Measurements from ENCODE around the gene CPA4.
"Not testable (repeated sequence)": the region's sequence is repeated elsewhere in the genome, so short reads cannot be mapped to it uniquely, and the experiment has no call there.

CPA4 gene, protein sequence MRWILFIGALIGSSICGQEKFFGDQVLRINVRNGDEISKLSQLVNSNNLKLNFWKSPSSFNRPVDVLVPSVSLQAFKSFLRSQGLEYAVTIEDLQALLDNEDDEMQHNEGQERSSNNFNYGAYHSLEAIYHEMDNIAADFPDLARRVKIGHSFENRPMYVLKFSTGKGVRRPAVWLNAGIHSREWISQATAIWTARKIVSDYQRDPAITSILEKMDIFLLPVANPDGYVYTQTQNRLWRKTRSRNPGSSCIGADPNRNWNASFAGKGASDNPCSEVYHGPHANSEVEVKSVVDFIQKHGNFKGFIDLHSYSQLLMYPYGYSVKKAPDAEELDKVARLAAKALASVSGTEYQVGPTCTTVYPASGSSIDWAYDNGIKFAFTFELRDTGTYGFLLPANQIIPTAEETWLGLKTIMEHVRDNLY

GRCh38 chr7:130292682-130293257 lies at the start of gene CPA4:
CPA4 (plus strand) TSS chr7:130293161; CDS start chr7:130293181, 20 bp downstream.
- peak; percentile 96 for DNase-seq (ENCODE audit: low read depth)

GRCh38 chr7:130243486-130243885 lies 49.5 kb upstream of the CPA4 start:
- peak; percentile 10 for DNase-seq (ENCODE audit: low read depth)

GRCh38 chr7:130246491-130246890 lies 46.5 kb upstream of the CPA4 start:
- not testable (repeated sequence) for DNase-seq (ENCODE audit: low read depth)

DNA sequence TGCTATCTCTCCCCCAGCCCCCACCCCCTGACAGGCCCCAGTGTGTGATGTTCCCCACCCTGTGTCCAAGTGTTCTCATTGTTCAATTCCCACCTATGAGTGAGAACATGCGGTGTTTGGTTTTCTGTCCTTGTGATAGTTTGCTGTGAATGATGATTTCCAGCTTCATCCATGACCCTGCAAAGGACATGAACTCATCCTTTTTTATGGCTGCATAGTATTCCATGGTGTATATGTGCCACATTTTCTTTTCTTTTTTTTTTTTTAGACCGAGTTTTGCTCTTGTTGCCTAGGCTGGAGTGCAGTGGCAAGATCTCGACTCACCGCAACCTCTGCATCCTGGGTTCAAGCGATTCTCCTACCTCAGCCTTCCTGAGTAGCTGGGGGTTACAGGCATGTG lies 44.1 kb upstream of the CPA4 start:
- DNase-seq (ENCODE audit: low read depth): not testable (repeated sequence)

- DNase-seq (ENCODE audit: low read depth): not testable (repeated sequence)
These were observed 43.3 kb upstream of the CPA4 start for GRCh38 chr7:130249626-130250025.

DNA sequence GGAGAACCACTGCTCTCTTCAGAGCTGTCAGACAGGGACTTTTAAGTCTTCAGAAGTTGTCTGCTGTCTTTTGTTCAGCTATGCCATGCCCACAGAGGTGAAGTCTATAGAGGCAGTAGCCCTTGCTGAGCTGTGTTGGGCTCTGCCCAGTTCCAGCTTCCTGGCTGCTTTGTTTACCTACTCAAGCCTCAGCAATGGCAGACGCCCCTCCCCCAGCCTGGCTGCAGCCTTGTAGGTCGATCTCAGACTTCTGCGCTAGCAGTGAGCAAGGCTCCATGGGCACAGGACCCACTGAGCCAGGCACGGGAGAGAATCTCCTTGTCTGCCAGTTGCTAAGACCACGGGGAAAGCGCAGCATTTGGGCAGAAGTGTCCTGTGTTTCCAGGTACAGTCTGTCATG lies 38.4 kb upstream of the CPA4 start:
- DNase-seq (ENCODE audit: low read depth): no peak

DNA sequence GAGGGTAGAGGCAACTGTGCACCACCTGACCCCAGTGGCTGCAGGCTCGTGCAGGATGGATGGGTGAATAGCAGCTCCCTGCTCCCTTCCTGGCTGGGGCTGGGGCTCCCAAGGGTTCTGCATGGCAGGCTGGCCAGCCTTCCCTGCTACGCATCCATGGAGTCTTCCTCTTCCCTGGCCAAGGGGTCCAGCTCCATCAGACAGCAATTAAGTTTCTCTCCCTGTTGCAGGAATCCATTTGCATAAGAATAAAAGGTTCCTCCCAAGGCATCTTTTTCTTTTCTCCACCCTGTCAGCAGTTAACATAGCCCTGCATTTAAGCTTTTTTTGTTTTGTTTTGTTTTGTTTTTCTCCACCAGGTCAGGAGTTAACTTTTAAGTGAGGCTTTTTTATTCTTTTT lies 36.3 kb upstream of the CPA4 start:
- no peak for DNase-seq (ENCODE audit: low read depth)

- DNase-seq (ENCODE audit: low read depth): no peak
These were observed 34.4 kb upstream of the CPA4 start for GRCh38 chr7:130258494-130259078.

DNA sequence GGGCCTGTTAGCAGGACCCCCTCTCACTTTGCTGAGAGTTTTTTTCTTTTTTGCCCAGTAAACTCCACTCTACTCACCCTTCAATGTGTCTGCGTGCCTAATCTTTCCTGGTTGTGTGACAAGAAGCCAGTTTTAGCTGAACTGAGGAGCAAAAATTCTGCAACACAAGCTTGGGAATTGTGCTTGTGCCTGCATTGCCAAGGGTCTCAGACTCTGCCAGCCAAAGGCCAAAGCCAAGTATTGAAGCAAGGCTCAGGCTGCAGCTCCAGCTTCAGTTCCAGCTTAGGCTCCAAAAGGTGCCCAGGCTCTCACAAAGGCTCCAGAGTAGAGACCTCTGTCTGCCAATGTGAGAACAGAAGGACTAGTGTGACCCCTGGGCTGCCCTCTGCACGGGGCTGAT lies 30.5 kb upstream of the CPA4 start:
- no peak for DNase-seq (ENCODE audit: low read depth)

DNA sequence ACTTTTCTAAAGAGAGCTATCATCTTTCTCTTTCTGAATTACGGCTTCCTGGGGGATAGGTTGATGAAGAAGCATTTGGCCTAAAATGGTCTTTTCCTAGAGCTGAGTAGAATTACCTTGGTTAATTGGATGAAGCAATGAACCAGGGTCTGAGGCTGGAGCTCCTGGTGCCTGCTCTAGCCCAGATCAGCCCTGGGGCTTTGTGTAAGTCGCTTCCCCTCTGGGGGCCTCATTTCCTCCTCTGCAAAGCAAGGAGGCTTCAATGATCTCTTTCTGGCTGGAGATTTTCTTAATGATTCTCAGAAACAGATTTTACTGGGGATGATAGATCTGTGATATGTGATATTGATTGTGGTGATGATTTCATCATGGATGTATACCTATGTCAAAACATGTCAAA lies 29.8 kb upstream of the CPA4 start:
- no peak for DNase-seq (ENCODE audit: low read depth)

GRCh38 chr7:130266258-130266960 lies 26.6 kb upstream of the CPA4 start, which contains the start of gene CPA2:
CPA2 (plus strand) TSS chr7:130266863; CDS start chr7:130266882, 19 bp downstream.
- DNase-seq (ENCODE audit: low read depth): no peak

DNA sequence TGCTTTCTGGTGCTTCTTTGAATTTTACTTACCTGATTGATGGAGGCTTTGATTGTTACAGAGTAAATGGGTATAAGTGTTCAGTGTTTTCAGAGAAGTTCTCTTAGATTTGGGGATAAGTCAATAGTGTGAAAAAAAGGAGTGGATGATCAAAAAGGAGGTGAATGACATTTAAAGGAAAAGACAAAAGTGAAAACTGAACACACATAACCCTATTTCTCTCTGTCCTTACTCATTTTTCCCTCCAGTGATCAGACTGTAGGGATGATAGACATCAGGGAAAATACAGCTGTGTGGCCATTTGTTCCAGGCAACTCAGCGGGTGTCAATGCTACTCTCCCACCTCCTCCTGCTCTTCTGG lies 26.0 kb upstream of the CPA4 start:
- DNase-seq (ENCODE audit: low read depth): no peak

DNA sequence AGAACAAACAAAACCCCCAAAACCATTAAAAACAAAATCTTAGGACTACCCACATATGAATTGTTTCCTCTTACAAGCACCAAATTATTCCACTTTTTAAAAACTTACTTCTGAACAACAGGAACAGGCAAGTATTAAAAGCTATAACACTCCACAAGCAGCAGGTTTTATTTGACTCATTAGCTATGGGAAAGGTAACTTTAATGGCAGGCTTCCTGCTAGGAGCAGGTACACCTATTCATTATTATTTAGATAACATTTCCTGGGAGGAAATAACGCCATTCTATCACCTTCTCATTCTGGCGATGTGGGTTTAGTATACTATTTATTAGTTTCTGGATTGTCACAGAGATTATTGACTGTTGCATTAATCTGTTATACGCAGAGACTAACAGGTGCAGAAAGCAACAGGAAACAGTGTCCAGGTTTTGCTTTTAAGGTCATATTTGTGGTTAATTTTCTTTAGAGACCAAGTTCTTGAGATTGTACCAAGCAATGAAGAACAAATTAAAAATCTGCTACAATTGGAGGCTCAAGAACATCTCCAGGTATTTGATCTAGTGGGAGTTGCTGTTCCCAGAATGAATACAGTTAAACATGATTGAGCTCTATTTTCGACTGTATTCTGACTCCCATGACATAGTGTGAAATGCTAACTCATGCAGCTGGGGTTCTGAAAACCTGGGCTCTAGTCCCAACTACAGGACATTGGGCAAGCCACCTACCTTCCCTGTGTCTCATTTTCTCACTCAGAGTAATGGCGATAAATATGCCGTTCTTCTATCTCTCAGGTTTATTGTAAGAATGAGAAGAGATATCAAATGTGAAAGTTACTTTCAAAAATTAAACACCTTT lies 24.3 kb upstream of the CPA4 start:
- DNase-seq (ENCODE audit: low read depth): no peak

DNA sequence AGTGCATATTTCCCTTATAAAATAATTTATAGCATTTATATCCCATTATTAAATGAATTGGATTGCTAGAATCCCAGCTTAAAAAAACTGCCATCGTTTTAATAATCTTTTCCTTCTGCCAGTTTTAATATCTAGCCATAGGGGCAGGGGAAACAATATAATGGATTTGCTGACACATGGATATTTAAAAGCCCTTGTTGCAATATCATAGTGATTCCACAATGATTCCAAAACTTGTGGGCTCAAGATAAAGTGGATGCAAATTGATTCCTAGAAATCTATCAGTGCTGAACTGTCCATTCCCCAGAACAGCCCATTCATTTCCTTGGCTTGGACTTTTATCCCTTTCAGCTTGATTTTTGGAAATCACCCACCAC lies 23.7 kb upstream of the CPA4 start:
- DNase-seq (ENCODE audit: low read depth): no peak

DNA sequence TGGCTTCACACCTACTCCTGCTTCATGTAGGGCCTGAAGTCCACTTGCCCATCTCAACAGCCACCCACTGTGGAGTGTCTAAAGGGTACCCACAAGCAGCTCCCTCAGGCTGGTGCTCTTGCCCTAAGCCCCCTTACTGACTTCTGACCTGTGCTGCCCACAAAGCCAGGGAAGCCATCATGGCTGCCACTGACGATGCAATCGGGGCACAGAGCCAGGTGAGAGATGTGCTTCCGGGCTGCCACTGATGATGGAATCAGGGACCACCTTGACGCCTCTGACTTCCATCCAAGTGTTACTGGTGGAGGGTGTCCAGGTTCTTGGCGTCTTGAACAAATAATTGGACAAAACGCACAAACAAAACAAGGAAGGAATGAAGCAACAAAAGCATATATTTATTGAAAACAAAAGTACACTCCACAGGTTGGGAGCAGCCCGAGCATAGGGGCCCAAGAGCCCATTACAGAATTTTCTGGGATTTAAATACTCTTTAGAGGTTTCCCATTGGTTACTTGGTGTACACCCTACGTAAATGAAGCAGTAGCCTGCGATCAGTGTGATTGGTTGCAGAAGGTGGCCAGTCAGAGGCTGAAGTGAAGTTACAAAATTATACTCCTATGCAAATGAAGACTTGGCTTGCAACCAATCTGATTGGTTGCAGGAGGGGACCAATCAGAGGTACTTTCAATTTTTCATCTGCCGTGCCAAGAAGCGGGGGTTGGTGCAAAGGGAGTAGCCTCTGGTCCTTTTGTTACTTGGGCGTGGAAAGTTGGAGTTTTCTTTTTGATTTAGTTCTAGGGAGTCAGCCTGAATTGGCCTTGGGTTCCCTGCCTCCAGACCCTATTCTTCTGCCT lies 21.8 kb upstream of the CPA4 start:
- DNase-seq (ENCODE audit: low read depth): no peak

- no peak for DNase-seq (ENCODE audit: low read depth)
These were observed 20.4 kb upstream of the CPA4 start for GRCh38 chr7:130272381-130273080.

- peak; percentile 69 for DNase-seq (ENCODE audit: low read depth)
These were observed 19.7 kb upstream of the CPA4 start for GRCh38 chr7:130273081-130273932.

DNA sequence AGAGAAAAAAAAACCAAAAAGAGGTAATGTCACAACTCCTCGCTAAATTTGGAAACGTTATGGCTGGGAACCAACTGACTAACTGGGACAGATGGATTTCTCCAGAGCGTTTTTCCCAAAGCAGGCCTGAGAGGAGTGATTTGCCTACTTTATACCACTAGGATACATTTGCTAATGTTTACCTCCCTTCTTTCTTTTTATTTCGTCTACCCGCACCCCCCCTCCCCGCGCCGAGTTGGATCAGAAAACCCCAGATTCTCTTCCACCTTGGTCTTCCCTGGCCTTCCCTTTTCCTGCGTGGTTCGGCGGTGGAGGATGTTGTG lies 19.1 kb upstream of the CPA4 start:
- no peak for DNase-seq (ENCODE audit: low read depth)

- DNase-seq (ENCODE audit: low read depth): no peak
These were observed 18.7 kb upstream of the CPA4 start for GRCh38 chr7:130274296-130274695.
